ENCODE results near the gene TESK2. TPM values are rescaled to one million over a fixed set of nuclear protein-coding genes. Genes with fewer than 3 reads are reported as not detected.
A peak's percentile ranks its signal among the peaks of the same experiment; 100 is the strongest.

The TESK2 gene
- total RNA-seq, 6 experiments from 2014 or later, result 2.7 to 5.5 (median 4.3) TPM

DNA sequence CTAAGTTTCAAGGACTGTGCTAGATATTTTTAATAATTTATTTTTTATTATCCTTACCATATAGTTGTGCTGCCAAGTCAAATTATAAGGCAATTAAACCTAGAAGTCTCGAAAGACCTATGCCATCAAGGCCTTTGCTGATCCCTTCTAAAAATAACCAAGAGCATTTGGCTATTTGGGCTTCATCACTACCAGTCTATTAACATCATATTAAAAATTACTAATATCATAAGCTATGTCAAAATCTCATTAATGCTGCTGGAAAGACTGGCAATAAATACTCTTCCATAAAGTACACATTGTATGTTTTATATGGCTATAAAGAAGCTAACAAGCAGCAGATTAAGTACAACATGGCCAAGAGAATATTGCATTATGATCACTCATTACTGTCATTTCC, 107.8 kb downstream of the TESK2 start:
- Histone ChIP-seq H3K27ac (no peak overlapping the region), H3K4me3 (no peak overlapping the region), H3K36me3 (no peaks in the 10 kb centered on the region), H3K4me1 (peaks cover 0 to 8% (median 0%) of the 10 kb centered on the region in 4 donors), H3K9me3 (no peaks in the 10 kb centered on the region), H3K27me3 (no peaks in the 10 kb centered on the region)
- 92% methylated on average over 1 of the region's 1 CpG for WGBS (ENCODE audit: insufficient coverage, low coverage, low lambda C conversion rate, missing lambda C conversion rate)
- TF ChIP-seq, protein P1, sequence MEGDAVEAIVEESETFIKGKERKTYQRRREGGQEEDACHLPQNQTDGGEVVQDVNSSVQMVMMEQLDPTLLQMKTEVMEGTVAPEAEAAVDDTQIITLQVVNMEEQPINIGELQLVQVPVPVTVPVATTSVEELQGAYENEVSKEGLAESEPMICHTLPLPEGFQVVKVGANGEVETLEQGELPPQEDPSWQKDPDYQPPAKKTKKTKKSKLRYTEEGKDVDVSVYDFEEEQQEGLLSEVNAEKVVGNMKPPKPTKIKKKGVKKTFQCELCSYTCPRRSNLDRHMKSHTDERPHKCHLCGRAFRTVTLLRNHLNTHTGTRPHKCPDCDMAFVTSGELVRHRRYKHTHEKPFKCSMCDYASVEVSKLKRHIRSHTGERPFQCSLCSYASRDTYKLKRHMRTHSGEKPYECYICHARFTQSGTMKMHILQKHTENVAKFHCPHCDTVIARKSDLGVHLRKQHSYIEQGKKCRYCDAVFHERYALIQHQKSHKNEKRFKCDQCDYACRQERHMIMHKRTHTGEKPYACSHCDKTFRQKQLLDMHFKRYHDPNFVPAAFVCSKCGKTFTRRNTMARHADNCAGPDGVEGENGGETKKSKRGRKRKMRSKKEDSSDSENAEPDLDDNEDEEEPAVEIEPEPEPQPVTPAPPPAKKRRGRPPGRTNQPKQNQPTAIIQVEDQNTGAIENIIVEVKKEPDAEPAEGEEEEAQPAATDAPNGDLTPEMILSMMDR (IDR thresholded peaks at IDR 0.05), result no peak
- no peak for TF ChIP-seq POLR2A (IDR thresholded peaks at IDR 0.05)
- ATAC-seq (no peak), DNase-seq (no peak)
- intact Hi-C loops (cut with DNase I), result no loop called here

DNA sequence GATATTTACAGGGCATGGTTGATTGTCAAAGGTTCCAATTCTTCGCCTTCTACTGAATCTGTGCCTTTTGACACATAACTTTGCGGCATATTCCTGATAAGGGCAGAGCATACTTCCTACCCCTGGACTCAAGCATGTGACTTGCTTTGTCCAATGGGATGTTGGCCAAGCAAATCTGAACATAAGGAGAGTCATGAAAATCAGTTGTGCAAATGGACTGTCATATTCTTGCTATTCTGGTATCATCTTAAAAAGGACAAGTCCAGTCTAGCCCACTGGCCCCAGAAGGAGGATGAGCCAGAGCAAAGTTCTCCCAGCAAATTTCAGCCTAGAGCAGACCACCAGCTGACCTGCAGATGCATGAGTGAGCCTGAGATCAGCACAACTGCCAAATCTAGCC, 109.7 kb downstream of the TESK2 start:
- no peak for TF ChIP-seq POLR2A (IDR thresholded peaks at IDR 0.05)
- TF ChIP-seq, protein P1 (IDR thresholded peaks at IDR 0.05), result no peak
- H3K27ac ChIP-seq, result no peak overlapping the region
- ATAC-seq (no peak), DNase-seq (no peak)
- WGBS (ENCODE audit: insufficient coverage, low coverage, low lambda C conversion rate, missing lambda C conversion rate), result 59% methylated on average over 2 of the region's 2 CpGs
- intact Hi-C loops (cut with DNase I), result no loop called here
- H3K9me3 ChIP-seq, result no peaks in the 10 kb centered on the region
- no peak overlapping the region for H3K4me3 ChIP-seq
- H3K27me3 ChIP-seq, result no peaks in the 10 kb centered on the region
- no peaks in the 10 kb centered on the region for H3K36me3 ChIP-seq
- H3K4me1 ChIP-seq, result peaks cover 0 to 8% (median 0%) of the 10 kb centered on the region in 4 donors

DNA sequence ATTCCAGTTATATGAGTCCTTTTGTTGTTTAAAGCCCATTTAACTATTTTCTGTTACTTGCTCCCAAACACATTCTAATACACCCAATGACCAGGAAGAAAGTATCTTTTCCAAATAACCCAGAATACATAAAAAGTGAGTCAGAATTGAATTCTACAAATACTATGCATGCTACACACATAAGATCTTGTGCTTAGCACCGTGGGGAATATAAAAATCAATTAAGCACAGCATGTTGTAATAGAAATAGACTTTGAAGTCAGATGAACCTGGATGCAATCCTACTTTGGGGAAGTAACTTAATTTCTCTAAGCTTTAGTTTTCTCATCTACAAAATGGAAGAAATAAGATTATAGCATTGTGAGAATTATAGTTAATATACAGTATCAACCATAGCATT, 110.2 kb downstream of the TESK2 start:
- no peak overlapping the region for H3K4me3 ChIP-seq
- WGBS (ENCODE audit: insufficient coverage, low coverage, low lambda C conversion rate, missing lambda C conversion rate), result 30% methylated on average over 1 of the region's 1 CpG
- no peaks in the 10 kb centered on the region for H3K36me3 ChIP-seq
- peaks cover 0 to 8% (median 0%) of the 10 kb centered on the region in 4 donors for H3K4me1 ChIP-seq
- no peak overlapping the region for H3K27ac ChIP-seq
- intact Hi-C loops (cut with DNase I), result no loop called here
- H3K9me3 ChIP-seq, result no peaks in the 10 kb centered on the region
- DNase-seq, result no peak
- ATAC-seq, result peak in 2 of 4 donors; percentile 38 to 46
- TF ChIP-seq, protein P1 (IDR thresholded peaks at IDR 0.05), result no peak
- TF ChIP-seq POLR2A (IDR thresholded peaks at IDR 0.05), result no peak
- H3K27me3 ChIP-seq, result no peaks in the 10 kb centered on the region

- DNase-seq (no peak), ATAC-seq (no peak)
- no peak overlapping the region for H3K27ac ChIP-seq
These were observed 110.8 kb downstream of the TESK2 start for GRCh38 chr1:45380125-45380524.

More at GRCh38 chr1:45380125-45380524, 110.8 kb downstream of the TESK2 start:
- Histone ChIP-seq H3K4me1 (peaks cover 0 to 8% (median 0%) of the 10 kb centered on the region in 4 donors), H3K27me3 (no peaks in the 10 kb centered on the region), H3K9me3 (no peaks in the 10 kb centered on the region), H3K36me3 (no peaks in the 10 kb centered on the region), H3K4me3 (no peak overlapping the region)
- WGBS (ENCODE audit: insufficient coverage, low coverage, low lambda C conversion rate, missing lambda C conversion rate), result 91% methylated on average over 2 of the region's 4 CpGs
- intact Hi-C loops (cut with DNase I), result no loop called here
- TF ChIP-seq, protein P1 (IDR thresholded peaks at IDR 0.05), result no peak
- no peak for TF ChIP-seq POLR2A (IDR thresholded peaks at IDR 0.05)

Data from right lobe of liver (tissue), 6 donors.